Fibroblast of skin of back (primary cell): ENCODE results near the gene CDC73.
"Not testable (repeated sequence)": the region's sequence is repeated elsewhere in the genome, so short reads cannot be mapped to it uniquely, and the experiment has no call there.

Experiments used
- DNase-seq: peaks from one replicate; pipeline ENCODE4 v3.0.0-alpha.2; 2013

CDC73 gene

GRCh38 chr1:193237381-193237978 is 115.6 kb downstream of the CDC73 start:
- DNase-seq: no peak

- no peak for DNase-seq
Observed at GRCh38 chr1:193240609-193241008, 118.8 kb downstream of the CDC73 start.

GRCh38 chr1:193241132-193241827 is 119.4 kb downstream of the CDC73 start:
- no peak for DNase-seq

- DNase-seq: no peak
Observed at GRCh38 chr1:193242000-193242399, 120.2 kb downstream of the CDC73 start.

GRCh38 chr1:193249187-193249586 is 127.4 kb downstream of the CDC73 start:
- no peak for DNase-seq

- no peak for DNase-seq
Observed at GRCh38 chr1:193251950-193252349, 130.1 kb downstream of the CDC73 start.

GRCh38 chr1:193256019-193256418 is 134.2 kb downstream of the CDC73 start:
- DNase-seq: no peak

GRCh38 chr1:193259636-193260035 is 137.8 kb downstream of the CDC73 start:
- no peak for DNase-seq

GRCh38 chr1:193260056-193260745 is 138.4 kb downstream of the CDC73 start:
- DNase-seq: no peak

- no peak for DNase-seq
Observed at GRCh38 chr1:193260896-193261295, 139.1 kb downstream of the CDC73 start.

- DNase-seq: no peak
Observed at GRCh38 chr1:193262661-193263060, 140.8 kb downstream of the CDC73 start.

GRCh38 chr1:193264313-193265065 is 142.7 kb downstream of the CDC73 start:
- peak; percentile 75 for DNase-seq

GRCh38 chr1:193265716-193266115 is 143.9 kb downstream of the CDC73 start:
- DNase-seq: no peak

GRCh38 chr1:193266794-193267193 is 145.0 kb downstream of the CDC73 start:
- not testable (repeated sequence) for DNase-seq

- DNase-seq: peak; percentile 93
Observed at GRCh38 chr1:193270996-193271395, 149.2 kb downstream of the CDC73 start.

GRCh38 chr1:193275773-193276172 is 153.9 kb downstream of the CDC73 start:
- no peak for DNase-seq

GRCh38 chr1:193278968-193279367 is 157.1 kb downstream of the CDC73 start:
- no peak for DNase-seq

GRCh38 chr1:193281894-193282293 is 160.1 kb downstream of the CDC73 start:
- peak; percentile 6 for DNase-seq

GRCh38 chr1:193283016-193283415 is 161.2 kb downstream of the CDC73 start:
- DNase-seq: peak; percentile 41

GRCh38 chr1:193284219-193284618 is 162.4 kb downstream of the CDC73 start:
- no peak for DNase-seq

- peak; percentile 7 for DNase-seq
Observed at GRCh38 chr1:193285641-193286040, 163.8 kb downstream of the CDC73 start.

- peak; percentile 53 for DNase-seq
Observed at GRCh38 chr1:193288548-193289080, 166.8 kb downstream of the CDC73 start.

GRCh38 chr1:193293726-193294125 is 171.9 kb downstream of the CDC73 start:
- DNase-seq: no peak
